ENCODE measurements around the gene MORC3. TPM values are rescaled to one million over a fixed set of nuclear protein-coding genes. Genes with fewer than 3 reads are reported as not detected.

Gene MORC3
- total RNA-seq, 1 experiment from 2014 or later, result 18.7 TPM

DNA sequence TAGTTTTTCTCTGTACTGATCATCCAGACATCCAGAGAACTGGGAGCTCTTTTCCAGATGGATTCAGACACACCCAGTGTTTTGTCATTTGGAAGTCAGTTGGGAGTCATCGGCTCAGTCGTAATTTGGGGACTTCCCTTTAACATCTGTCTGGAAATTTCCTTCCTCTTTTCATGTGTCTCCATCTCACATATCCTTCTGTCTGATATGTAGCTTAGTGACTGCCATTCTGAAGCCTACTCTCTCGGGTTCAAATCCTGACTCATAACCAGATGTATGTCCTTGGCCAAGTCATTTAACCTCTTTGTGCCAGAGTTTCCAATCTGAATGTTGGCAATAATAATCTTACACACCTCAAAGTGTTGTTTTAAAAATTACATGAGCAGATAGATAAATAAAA, 3.0 kb downstream of the MORC3 start:
- H2BK120ac ChIP-seq (ENCODE audit: low read depth, low read length, poor library complexity, severe bottlenecking), result no peak overlapping the region
- no peak overlapping the region for H3K23ac ChIP-seq (ENCODE audit: insufficient read length, low read depth, low read length)
- H4K20me1 ChIP-seq (ENCODE audit: control insufficient read depth, insufficient read depth, insufficient read length), result no peaks in the 10 kb centered on the region
- 0 out of 2 replicates have a peak, but pooled peaks cover 3% of the 10 kb centered on the region for H3K4me1 ChIP-seq (ENCODE audit: insufficient read depth, low read length)
- no peak overlapping the region for H3K27ac ChIP-seq (ENCODE audit: insufficient read length, low read depth, low read length)
- H3K4ac ChIP-seq (ENCODE audit: low read depth, low read length), result no peak overlapping the region
- no peaks in the 10 kb centered on the region for H3K23me2 ChIP-seq (ENCODE audit: insufficient read length, low read depth, low read length, poor library complexity, severe bottlenecking)
- H3K9ac ChIP-seq (ENCODE audit: extremely low read depth, insufficient read length, low read length), result no peak overlapping the region
- no peak overlapping the region for H3K4me2 ChIP-seq (ENCODE audit: insufficient read depth, insufficient read length, low read length)
- peaks cover 5% of the 10 kb centered on the region for H3K79me1 ChIP-seq (ENCODE audit: insufficient read depth, low read depth, low read length, poor library complexity, severe bottlenecking)
- H2BK20ac ChIP-seq (ENCODE audit: low read depth, low read length, poor library complexity, severe bottlenecking), result no peak overlapping the region
- H3K56ac ChIP-seq (ENCODE audit: insufficient read length, low read depth, low read length), result no peak overlapping the region
- peaks cover 44% of the 10 kb centered on the region; the same call in 1 of the 2 replicates for H3K79me2 ChIP-seq (ENCODE audit: insufficient read depth, low read length)
- H3K36me3 Mint-ChIP-seq (ENCODE audit: insufficient read depth in 1 of 3, low read depth in 3 of 3), result peaks cover 10 to 28% (median 22%) of the 10 kb centered on the region in 3 experiments; a peak in 6 of 7 replicates
- H3K27me3 ChIP-seq (ENCODE audit: insufficient read depth, low read length), result no peaks in the 10 kb centered on the region
- no peak overlapping the region for H4K8ac ChIP-seq (replicated peaks; ENCODE audit: insufficient read length, low read depth, low read length)
- H3K18ac ChIP-seq (ENCODE audit: insufficient read length, low read depth, low read length), result no peak overlapping the region
- H2BK15ac ChIP-seq (ENCODE audit: low read depth, low read length), result no peak overlapping the region
- H2AFZ ChIP-seq (ENCODE audit: low read length), result no peak overlapping the region
- no peak overlapping the region for H3T11ph ChIP-seq (ENCODE audit: low read length)
- no peak overlapping the region for H4K91ac ChIP-seq (ENCODE audit: insufficient read length, low read depth, low read length)
- H3K14ac ChIP-seq (ENCODE audit: insufficient read depth, low read length), result no peak overlapping the region
- H4K5ac ChIP-seq (ENCODE audit: insufficient read length, low read depth, low read length), result no peak overlapping the region
- H3K27ac Mint-ChIP-seq, result peak overlapping the region in 1 of 3 experiments; percentile 32; a peak in 2 of 7 replicates
- H3K27me3 Mint-ChIP-seq (ENCODE audit: low read depth), result no peaks in the 10 kb centered on the region
- peaks cover 11 to 13% of the 10 kb centered on the region in 2 experiments for H3K4me1 Mint-ChIP-seq
- no peak overlapping the region for H2BK5ac ChIP-seq (ENCODE audit: insufficient read length, low read length)
- no peak for DNase-seq
- TF ChIP-seq, protein P1, sequence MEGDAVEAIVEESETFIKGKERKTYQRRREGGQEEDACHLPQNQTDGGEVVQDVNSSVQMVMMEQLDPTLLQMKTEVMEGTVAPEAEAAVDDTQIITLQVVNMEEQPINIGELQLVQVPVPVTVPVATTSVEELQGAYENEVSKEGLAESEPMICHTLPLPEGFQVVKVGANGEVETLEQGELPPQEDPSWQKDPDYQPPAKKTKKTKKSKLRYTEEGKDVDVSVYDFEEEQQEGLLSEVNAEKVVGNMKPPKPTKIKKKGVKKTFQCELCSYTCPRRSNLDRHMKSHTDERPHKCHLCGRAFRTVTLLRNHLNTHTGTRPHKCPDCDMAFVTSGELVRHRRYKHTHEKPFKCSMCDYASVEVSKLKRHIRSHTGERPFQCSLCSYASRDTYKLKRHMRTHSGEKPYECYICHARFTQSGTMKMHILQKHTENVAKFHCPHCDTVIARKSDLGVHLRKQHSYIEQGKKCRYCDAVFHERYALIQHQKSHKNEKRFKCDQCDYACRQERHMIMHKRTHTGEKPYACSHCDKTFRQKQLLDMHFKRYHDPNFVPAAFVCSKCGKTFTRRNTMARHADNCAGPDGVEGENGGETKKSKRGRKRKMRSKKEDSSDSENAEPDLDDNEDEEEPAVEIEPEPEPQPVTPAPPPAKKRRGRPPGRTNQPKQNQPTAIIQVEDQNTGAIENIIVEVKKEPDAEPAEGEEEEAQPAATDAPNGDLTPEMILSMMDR (conservative IDR thresholded peaks at IDR 0.05), result no peak
- H3K9me3 Mint-ChIP-seq, result no peaks in the 10 kb centered on the region; a peak in 2 of 5 replicates
- H2BK12ac ChIP-seq (ENCODE audit: insufficient read length, low read depth, low read length), result no peak overlapping the region
- WGBS (ENCODE audit: extremely low coverage, insufficient read length, low lambda C conversion rate), result no CpG with 5 or more reads among the region's 3 CpGs
- H2AK5ac ChIP-seq (ENCODE audit: insufficient read length, low read length), result no peak overlapping the region
- no peak overlapping the region for H3K4me3 Mint-ChIP-seq
- no peaks in the 10 kb centered on the region for H3K9me3 ChIP-seq (ENCODE audit: control insufficient read depth, low read depth, low read length)
